HG02642 (cell line): Measurements from ENCODE around the gene EPB41L2.

Source experiments
- ATAC-seq: cut with Tn5 transposase; IDR thresholded peaks from one replicate; pipeline ENCODE4 v1.9.1; 2021; ENCODE audit warnings: mild to moderate bottlenecking; ENCODE audit not compliant: unreplicated experiment, poor library complexity

The EPB41L2 gene

DNA sequence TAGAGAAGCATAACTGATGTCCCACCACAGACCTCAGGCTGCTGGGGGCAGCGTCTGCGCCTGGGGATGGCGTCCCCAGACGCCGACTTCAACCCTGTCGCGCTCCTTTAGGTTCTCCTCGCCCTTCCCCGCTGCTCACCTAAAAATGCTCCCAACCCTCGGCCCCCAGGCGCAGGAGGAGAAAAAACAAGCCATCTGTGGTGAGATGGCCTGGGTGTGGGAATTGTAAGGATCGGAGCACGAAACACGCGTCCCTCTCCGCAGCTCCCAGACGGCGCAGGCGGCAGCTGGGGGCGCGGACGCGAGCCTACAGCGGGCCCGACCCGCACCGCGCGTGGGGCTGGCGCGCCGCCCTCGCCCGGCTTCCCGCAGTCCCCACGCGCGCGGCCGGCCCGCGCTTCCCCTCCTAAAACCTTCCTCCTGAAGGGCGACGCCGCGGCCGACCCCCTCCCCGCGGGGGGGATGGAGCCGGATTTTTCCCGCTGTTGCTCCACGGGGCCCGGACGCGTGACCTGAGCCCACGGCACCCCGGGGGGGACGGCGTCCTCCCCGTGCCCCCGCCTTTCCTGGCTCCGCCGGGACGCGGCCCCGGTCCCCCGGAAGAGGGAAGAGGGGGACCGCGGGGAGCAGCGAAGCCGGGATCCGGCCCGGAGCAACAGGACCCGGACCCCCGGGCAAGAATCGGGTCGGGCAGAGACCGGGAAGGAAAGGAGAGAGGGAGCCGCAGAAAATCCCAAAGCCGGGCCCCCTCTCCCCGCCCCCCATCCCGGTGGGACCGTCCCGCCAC lies 611 bp downstream of the EPB41L2 start:
- peak; percentile 31 for ATAC-seq

DNA sequence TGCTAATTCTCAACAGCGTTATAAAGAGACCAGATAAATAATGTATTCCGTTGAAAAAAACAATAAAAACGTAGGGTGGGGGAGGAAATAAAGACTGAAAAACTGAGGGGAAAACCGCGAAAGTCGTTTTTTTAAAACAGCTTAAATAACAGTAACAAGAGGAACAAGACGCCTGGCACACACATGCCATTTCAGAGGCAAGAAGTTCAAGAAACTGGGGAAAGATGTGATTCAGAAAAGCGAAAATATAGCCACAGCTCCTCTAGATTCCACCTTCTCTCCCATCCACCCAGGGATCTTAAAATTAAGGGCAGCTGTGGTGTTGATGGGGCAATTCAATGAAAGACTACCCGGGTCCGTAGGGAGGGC lies 1.3 kb downstream of the EPB41L2 start:
- ATAC-seq, result no peak

DNA sequence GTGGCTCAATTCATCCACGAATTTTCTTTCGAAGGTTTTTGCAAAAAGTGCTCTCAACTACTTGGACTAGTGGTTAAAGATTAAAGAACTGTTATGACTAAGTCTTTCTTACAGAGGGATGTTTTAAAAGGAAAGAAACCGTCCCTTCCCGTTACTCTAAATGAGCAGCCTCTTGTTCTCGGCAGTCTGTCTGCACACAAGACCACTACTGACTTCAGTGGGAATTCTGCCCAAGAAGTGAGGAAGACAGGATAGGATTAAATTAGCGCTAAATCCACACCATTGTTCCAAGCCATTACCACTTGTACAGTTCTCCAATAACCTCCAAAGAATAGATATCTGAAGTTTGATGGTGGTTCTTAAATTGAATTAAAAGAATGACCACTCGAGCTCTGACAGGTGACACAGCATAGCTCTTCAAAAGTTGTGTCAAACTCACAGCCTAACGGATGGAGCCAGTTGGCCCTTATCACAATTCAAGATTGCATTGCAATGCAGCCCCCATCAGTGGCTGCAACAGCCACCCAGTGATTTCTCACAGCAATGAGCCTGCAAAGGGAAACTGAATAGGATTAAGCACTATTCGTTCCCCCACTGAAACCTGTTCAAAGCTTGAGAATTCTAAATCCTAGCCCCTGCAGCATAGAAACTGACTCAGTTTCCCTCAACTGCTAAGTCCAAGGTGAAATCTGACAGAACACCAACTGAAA lies 1.8 kb downstream of the EPB41L2 start:
- ATAC-seq, result no peak

DNA sequence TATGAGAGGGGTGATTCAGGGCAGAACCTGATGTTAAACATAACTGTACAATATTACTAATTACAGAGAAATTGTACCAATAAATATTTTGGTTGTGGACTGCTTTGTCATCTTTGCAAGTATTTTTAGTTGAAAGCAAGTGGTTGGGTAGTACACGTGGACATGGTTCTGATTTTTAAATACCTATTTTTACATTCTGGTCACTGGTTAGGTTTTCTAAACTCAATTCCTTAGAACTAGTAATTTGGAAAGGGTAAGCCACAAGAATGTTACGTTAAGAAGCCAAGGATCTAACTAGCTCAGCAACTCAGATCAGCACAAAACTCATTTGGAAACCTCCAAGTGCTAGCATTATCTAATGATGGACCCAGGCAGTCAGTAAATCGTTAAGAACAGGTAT lies 2.7 kb downstream of the EPB41L2 start:
- no peak for ATAC-seq

DNA sequence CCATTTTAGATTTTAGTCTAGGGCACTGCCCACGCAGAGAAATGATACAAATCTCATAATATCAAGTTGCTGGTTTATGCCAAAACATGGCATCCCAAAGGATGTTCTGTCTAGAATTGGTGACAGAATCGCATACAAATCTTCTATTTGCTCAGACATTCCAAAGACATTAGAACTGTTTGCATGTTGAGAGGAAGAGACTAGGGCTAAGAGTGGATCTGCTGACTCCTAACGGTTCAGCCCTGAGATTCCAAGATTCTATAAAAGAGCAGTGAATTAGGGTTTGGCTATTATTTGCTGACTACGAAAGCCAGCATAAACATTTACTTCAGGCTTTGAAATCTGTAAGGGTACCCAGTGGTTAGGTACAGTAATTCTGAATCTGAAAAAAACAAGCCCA lies 3.6 kb downstream of the EPB41L2 start:
- no peak for ATAC-seq

DNA sequence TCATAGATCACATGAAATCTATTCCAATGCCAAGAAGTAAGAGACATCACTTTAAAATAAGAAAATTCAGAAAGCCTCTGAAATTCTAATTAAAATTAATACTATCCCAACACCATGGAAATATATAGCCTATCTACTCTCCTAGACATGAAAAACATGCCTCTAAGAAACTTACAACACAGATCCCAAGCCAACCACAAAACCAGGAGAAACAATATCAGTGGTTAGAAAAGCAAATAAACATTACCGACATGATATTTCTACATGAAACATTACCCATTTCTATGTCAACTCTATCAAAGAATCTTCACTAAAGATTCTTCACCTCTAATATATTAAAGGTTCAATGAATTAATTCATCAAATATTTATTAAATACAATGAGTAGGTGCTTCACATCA lies 4.8 kb downstream of the EPB41L2 start:
- no peak for ATAC-seq

DNA sequence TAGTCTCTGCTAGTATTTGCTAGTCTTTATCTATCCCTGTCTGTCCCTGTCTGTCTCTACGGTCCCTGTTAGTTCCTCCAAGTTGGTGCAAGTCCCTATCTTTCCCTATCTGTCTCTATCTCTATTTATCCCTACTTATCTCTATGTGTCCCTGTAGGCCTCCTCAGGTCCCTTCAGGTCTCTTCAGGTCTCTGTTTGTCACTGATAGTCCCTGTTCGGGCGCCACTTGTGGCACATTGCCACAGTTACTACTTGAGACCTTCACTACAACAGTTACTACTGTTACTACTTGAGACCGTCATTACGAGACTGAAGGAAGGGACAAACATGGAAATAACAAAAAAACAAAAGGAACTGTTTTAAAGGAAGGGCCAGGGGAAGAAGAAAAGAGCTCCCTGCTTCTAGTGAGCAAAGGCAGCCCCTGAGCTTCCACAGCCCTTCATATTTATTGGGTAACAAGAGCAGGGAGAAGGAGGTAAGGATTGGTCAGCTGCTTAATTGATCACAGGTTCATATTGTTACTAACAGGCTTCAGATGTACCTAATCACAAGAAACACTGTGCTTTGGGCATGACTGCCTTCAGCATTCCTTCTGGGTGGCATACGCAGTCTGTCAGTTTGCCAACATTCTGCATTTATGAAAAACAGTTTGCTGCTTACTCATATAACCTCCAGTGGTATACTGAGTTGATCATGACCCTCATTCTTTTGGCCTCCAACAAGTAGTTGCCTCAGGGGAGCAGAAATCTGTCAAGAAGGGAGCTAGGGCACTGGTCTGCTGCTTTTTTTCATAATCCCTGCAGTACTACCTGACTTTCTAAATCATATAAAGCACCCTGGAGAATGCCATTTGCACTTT lies 8.4 kb downstream of the EPB41L2 start:
- ATAC-seq, result no peak

DNA sequence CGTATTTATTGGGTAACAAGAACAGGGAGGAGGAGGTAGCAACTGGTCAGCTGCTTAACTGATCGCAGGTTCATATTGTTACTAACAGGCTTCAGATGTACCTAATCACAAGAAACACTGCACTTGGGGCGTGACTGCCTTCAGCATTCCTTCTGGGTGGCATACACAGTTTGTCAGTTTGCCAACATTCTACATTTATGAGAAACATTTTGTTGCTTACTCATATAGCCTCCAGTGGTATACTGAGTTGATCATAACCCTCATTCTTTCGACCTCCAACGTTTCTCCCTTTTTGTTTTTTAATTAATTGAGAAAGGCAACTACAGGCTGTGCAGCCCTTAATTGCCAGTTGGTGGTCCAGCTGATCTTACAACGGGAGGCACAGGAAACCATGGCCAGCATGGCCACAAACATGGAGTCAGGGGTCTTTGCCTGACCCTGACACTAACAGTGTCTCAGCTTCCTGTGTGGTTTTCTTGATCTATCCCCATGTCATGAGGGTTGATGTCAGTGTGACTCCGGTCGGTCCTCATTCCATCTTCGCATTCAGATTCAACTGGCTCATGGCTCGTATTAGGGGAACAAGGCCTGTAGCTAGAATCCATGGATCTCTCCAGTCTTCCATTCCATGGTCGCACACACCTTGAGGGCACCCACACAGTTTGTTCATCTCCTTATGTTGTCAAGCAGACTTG lies 9.4 kb downstream of the EPB41L2 start:
- ATAC-seq, result no peak

DNA sequence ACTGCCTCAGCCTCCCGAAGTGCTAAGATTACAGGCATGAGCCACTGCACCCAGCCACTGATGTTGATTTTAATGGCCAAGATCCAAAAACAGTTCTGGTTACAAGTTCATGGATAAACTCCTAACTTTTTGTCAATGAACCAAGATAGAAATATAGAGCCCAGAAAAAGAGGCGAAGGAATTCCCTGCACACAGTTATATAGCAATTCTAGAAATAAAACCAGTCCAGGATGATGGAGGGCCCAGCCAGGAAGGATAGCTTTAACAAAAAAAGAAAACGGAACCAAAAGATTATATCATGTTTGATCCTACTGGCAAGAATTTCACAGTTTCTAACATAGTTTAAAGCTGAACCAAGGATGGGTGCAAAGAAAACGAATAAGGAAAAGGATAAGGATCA lies 10.9 kb downstream of the EPB41L2 start:
- ATAC-seq, result no peak

DNA sequence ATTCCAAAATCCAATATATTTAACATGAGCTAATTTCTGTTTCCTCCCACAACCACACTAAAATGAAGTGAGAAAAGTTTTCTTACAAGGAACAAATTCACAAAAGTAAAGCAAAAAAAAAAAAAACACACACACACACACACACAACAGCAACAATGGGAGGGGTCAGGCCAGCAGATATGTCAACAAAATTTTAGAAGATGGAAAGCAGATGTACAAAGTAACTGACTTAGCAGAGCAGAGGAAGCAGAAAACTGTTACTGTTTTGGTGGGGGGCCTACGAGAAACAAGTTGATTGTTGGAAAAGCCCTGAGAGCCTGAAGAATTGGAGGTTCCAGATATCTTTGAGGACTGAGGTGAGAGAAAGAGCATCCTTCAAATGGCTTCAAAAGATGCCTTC lies 11.7 kb downstream of the EPB41L2 start:
- ATAC-seq, result no peak

DNA sequence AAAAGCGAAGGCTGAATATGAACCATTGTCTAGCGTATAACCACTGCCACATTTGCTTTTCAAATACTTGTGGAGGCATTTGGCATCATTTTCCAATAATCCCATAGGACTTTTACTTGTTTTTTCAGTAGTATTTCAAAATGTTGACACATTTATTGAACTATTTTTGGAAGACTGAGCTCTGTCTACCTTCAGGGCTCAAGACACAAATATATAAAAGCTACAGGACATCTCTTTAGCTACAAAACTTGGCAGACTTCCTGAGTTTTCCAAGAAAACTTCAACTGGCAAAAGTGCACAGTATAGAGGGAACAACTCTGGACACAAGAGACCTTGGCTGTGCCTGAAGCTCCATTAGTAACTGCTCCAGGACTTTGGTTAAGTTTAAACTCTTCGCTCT lies 13.4 kb downstream of the EPB41L2 start:
- no peak for ATAC-seq

DNA sequence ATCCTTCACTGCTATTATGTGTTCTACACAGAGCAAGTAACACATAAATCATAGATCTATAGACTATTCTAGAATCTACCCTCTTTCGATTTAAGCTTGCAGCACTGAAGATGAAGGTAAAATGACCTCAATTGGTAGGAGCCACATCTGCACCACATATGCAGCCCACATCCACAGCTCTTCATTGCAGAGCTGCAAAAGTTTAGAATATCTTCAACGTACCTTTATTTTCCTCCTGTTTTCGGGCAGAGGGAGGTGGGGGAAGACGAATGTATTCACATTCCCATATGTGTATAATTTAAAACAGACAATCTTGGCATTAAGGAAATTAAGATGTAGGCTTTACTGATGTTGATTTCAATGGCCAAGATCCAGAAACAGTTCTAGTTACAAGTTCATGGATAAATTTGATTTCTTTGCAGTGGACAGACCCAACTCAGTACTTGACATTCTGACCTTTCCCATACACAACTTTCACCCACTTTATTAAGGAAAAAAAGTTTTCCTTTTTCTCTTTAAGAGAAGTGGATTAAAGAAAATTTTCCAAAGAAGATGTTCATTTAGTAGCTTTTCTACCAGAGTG lies 14.0 kb downstream of the EPB41L2 start:
- no peak for ATAC-seq

DNA sequence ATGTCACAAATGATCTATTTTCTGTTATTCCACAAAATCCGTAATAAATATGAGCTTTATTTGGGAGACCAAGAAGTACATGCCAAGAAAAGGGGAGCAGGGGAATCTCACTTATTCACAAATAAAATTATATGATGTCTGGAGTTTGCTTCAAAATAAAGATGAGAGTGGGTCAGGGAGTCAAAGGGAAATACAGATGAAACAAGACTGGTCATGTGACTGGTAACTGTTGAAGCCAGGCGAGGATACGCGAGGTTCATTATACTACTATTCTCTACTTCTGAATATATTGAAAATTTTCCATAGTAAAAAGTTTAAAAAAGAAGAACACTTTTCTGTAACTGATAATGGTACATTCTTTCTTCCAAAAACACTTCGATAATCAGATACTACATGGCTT lies 14.6 kb downstream of the EPB41L2 start:
- ATAC-seq, result no peak

DNA sequence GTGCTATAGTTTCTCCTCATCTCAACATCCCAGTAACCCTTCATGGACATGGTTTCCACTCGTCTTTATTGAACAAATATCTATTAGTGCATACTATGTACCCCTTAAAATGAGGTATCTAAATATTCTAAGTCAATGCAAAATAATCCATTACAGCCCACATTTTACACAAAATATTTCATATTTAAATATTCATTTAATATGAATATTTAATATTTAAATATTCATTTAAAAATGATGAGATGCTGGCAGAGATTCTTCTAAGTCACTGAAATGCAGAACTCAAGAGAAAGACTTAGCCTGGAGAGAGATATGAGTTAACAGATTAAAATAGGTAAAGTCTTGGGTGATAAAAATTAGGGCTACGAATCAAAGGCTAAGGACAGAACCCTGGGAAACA lies 17.9 kb downstream of the EPB41L2 start:
- ATAC-seq, result no peak

DNA sequence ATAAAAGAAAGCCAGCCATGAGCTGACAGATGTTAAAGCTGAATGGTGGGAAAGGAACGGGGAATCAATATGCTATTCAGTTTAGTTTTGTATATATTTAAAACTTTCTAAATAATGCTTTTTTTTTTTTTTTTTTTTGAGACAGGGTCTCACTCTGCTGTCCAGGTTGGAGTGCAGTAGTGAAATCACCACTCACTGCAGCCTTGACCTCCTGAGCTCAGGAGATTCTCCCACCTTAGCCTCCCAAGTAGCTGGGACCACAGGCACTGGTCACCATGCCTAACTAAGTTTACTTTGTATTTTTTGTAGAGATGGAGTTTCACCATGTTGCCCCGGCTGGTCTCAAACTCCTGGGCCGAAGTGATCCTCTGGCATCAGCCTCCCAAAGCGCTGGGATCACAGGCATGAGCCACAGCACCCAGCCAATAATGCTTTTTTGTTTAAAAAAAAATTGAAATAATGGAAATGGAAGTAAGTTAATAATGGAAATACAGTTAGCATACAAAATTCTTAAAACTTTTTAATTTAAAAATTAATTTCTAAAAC lies 19.1 kb downstream of the EPB41L2 start:
- ATAC-seq, result no peak

DNA sequence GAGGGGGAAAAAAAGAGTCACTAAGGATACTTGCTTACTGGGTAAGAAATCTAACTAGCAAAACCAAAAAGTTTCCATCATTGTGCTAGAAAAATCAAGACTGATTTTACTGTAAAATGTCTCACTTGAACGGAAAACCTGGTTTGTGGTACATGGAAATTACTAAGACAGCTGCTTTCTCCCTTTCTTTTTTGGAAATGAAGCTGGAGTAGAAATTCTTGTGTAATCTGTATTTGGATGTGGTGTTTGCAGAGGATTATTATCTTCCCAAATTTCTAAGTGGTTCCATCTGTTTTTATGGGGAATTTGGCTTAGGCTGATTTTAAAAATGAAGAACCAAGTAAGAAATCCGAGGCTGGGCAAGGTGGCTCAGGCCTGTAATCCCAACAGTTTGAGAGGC lies 20.4 kb downstream of the EPB41L2 start:
- no peak for ATAC-seq

DNA sequence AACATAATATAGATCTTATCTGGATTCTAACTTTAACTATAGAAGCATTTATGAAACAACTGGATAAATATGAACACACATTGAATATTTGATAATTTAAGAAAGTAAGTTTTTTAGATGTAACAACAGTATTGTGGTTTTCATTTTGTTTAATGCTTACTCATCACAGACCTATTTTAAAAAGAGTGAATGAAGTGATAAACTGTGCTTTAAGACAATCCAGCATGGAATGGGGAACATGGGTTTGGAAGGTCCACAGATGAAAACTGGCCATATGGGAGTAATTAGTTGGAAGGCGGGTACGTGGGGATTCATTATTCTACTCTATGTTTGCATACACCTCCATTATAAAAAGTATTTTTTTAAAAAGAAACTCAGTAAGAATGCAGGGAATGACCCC lies 21.2 kb downstream of the EPB41L2 start:
- ATAC-seq, result no peak

DNA sequence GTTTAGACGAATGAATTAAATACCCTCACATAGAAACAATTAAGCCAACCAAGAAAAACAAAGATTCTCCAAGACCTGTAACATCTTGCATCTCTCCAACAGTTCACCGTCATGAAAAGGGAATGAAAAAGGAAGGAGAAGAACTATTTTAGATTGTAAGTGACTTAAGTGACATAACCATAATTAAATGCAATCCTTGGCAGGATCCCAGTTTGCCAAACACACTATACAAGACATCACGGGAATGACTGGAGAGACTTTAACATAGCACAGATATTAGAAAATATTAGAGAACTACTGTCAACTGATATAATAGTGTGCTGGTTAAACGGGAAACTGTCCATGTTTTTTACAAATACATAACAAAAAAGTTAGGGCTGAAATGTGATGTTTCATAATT lies 22.2 kb downstream of the EPB41L2 start:
- no peak for ATAC-seq

DNA sequence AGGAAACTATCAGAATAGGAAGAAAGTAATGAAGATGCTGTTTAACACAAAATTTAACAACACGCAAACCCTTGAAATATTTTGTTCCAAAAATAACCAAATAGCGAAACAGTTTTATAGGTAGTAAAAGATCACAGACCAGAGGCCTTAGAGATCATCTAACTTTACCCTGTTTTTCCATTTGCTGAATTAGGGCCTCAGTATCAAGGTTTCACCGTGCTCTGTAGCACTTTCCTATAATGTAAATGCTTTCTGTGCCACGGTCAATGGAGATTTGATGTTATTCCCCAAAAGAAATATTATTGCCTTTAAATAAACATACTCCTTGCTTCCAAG lies 23.7 kb downstream of the EPB41L2 start:
- ATAC-seq, result no peak
